ENCODE data around the gene IFNW1. TPM values are rescaled to one million over a fixed set of nuclear protein-coding genes. Genes with fewer than 3 reads are reported as not detected.
"Not testable (repeated sequence)": the region's sequence is repeated elsewhere in the genome, so short reads cannot be mapped to it uniquely, and the experiment has no call there.

The IFNW1 gene
- total RNA-seq, 2 donors from 2014 or later: not detected

DNA sequence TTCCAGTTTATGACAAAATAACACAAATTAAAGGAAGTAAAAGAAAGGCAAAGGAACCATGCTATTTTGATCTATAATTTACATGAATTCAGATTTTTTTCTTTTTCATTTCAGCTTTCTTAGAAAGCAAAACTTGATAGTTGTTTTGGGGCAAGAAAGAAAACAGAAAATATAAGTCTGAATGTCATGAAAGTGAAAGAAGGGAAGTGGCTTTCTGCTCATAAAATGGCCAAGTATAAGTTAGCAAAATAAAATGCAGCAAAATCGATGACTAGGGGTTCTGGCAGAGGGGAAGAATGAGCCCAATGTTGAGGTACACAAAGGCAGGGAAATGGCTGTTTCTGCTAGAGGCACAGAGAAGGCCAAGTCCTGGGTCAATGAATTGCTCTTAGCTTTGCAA lies 3.0 kb upstream of the IFNW1 start:
- TF ChIP-seq, protein P1, sequence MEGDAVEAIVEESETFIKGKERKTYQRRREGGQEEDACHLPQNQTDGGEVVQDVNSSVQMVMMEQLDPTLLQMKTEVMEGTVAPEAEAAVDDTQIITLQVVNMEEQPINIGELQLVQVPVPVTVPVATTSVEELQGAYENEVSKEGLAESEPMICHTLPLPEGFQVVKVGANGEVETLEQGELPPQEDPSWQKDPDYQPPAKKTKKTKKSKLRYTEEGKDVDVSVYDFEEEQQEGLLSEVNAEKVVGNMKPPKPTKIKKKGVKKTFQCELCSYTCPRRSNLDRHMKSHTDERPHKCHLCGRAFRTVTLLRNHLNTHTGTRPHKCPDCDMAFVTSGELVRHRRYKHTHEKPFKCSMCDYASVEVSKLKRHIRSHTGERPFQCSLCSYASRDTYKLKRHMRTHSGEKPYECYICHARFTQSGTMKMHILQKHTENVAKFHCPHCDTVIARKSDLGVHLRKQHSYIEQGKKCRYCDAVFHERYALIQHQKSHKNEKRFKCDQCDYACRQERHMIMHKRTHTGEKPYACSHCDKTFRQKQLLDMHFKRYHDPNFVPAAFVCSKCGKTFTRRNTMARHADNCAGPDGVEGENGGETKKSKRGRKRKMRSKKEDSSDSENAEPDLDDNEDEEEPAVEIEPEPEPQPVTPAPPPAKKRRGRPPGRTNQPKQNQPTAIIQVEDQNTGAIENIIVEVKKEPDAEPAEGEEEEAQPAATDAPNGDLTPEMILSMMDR (IDR thresholded peaks at IDR 0.05): no peak
- H3K9ac ChIP-seq (ENCODE audit: low read depth in 2 of 2, low read length in 2 of 2): no peak overlapping the region
- no peak for DNase-seq
- no peaks in the 10 kb centered on the region for H3K36me3 ChIP-seq
- intact Hi-C loops (cut with DNase I): no loop called here
- no peaks in the 10 kb centered on the region for H3K27me3 ChIP-seq
- H3K9me3 ChIP-seq: no peaks in the 10 kb centered on the region
- H3K4me1 ChIP-seq: no peaks in the 10 kb centered on the region
- no peak overlapping the region for H3K27ac ChIP-seq
- H3K4me3 ChIP-seq: no peak overlapping the region

DNA sequence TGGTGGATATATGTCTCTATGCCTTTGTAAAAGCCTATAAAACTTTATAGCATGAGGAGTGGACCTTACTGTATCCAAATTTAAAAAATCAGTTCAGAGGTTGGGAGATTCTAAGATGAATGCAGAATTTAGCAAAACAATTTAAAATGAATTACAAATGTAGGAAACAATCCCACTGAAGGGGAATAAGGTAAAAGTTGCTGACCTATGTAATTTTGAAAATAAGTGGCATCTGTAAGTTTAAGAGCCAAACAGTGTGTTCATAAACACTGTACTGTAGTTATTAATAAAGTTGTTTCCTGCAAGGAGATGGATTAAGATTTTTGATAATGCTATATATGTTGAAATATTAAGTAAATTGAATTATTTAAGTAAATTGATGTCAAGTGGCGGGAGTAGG lies 4.6 kb downstream of the IFNW1 start:
- H3K4me1 ChIP-seq: no peaks in the 10 kb centered on the region
- no peaks in the 10 kb centered on the region for H3K27me3 ChIP-seq
- DNase-seq: no peak
- no peak overlapping the region for H3K27ac ChIP-seq
- H3K36me3 ChIP-seq: no peaks in the 10 kb centered on the region
- H3K9ac ChIP-seq (ENCODE audit: low read depth in 2 of 2, low read length in 2 of 2): no peak overlapping the region
- H3K4me3 ChIP-seq: no peak overlapping the region
- no peaks in the 10 kb centered on the region for H3K9me3 ChIP-seq
- TF ChIP-seq, protein P1 (IDR thresholded peaks at IDR 0.05): no peak
- intact Hi-C loops (cut with DNase I): no loop called here

DNA sequence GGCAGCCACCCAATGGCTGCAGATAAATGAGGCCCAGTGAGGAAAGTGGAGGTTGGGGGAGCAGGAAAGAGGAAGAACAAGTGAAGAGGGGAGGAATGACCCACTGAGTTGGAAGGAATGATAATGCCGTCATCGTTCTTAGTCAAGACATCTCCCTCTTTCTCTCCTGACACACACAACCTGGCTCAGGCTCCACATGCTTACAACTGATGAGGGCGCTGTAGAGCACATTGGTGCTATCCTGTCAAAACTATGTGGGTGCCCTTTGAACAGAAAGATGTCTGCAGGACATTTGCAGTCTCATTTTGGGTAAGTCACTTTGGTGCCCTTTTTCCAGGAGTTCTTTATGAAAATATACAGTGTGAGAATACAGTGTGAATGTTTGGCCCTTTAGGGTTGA lies 5.9 kb downstream of the IFNW1 start:
- intact Hi-C loops (cut with DNase I): no loop called here
- Histone ChIP-seq H3K36me3 (no peaks in the 10 kb centered on the region), H3K9ac (ENCODE audit: low read depth in 2 of 2, low read length in 2 of 2) (no peak overlapping the region), H3K27me3 (no peaks in the 10 kb centered on the region), H3K9me3 (no peaks in the 10 kb centered on the region), H3K4me1 (no peaks in the 10 kb centered on the region), H3K4me3 (no peak overlapping the region), H3K27ac (no peak overlapping the region)
- DNase-seq: no peak
- TF ChIP-seq, protein P1 (IDR thresholded peaks at IDR 0.05): no peak

- DNase-seq; H3K4me3 ChIP-seq; H3K4me1 ChIP-seq; H3K9me3 ChIP-seq; H3K36me3 ChIP-seq; H3K27me3 ChIP-seq; intact Hi-C loops (cut with DNase I); H3K9ac ChIP-seq (ENCODE audit: low read depth in 2 of 2, low read length in 2 of 2); H3K27ac ChIP-seq: not testable (repeated sequence)
Observed at GRCh38 chr9:21128186-21128585, 13.4 kb downstream of the IFNW1 start.

DNA sequence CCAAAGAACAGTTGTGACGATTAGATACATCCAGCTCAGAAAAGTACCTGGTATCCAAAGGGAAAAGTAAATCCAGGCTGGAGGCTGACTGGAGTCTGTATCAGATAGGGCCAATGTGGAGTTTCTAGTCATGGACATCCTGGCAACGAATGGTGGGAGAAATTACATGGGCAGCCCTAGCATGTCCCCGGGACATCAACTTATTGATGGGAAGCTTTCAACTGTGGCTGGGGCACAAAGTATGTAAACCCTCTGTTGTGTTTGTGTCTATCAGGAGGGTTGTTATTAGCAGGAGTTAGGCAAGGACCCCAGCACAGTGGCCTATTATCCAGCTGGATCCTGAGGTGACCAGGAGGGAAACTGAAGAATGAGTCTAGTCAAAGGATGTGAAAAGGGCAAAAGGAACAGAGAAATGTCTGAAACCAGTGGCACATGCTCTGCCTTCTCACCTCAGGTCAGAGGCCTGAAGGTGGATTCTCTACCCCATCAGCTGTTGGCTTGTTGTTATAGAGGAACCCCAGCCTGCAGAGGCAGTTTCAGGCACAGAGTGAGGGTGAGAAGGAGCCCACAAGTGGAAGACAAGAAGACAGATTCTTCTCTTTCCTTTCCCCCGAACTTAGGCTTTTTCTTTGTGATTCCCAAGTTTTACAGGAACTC lies 19.9 kb downstream of the IFNW1 start:
- Histone ChIP-seq H3K4me1 (no peaks in the 10 kb centered on the region), H3K36me3 (no peaks in the 10 kb centered on the region), H3K4me3 (no peak overlapping the region), H3K27ac (no peak overlapping the region), H3K9ac (ENCODE audit: low read depth in 2 of 2, low read length in 2 of 2) (no peak overlapping the region), H3K9me3 (no peaks in the 10 kb centered on the region), H3K27me3 (no peaks in the 10 kb centered on the region)
- DNase-seq: no peak
- TF ChIP-seq, protein P1 (IDR thresholded peaks at IDR 0.05): no peak
- intact Hi-C loops (cut with DNase I): loop anchor here (5.0 kb wide), 1 partner anchor 1204 kb away; no protein-coding TSS in a partner anchor

DNA sequence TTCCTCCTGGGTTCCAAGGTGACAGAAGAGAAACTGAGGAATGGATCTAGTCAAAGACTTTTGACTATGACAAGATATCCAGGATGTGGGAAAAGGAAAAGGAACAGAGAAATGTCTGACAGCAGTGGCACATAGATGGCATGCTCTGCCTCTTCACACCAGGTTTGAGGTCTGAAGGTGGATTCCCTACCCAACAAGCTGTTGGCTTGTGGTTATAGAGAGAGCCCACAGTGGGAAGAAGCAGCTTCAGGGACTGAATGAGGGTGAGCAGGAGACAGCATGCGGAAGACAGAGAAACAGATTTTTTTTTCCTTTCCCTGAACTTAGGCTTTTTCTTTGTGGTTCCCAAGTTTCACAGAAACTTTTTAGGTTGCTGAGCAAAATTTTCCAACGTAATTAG lies 20.6 kb downstream of the IFNW1 start:
- no peaks in the 10 kb centered on the region for H3K9me3 ChIP-seq
- intact Hi-C loops (cut with DNase I): loop anchor here (5.0 kb wide), 1 partner anchor 1204 kb away; no protein-coding TSS in a partner anchor
- no peaks in the 10 kb centered on the region for H3K36me3 ChIP-seq
- no peaks in the 10 kb centered on the region for H3K27me3 ChIP-seq
- no peak overlapping the region for H3K4me3 ChIP-seq
- no peaks in the 10 kb centered on the region for H3K4me1 ChIP-seq
- H3K9ac ChIP-seq (ENCODE audit: low read depth in 2 of 2, low read length in 2 of 2): no peak overlapping the region
- H3K27ac ChIP-seq: no peak overlapping the region
- no peak for DNase-seq
- TF ChIP-seq, protein P1 (IDR thresholded peaks at IDR 0.05): no peak
